HUES48 (cell line): ENCODE measurements around the gene SEL1L2.
"Not testable (repeated sequence)": the region's sequence is repeated elsewhere in the genome, so short reads cannot be mapped to it uniquely, and the experiment has no call there.

Experiments used
- H3K27ac ChIP-seq: one replicate; pipeline ENCODE4 v1.7.0; 2013; ENCODE audit warnings: low read depth, low read length, inconsistent platforms
- H3K27me3 ChIP-seq: 2 replicates; pipeline ENCODE4 v1.6.1; 2013; ENCODE audit warnings: mild to moderate bottlenecking, low read length; ENCODE audit not compliant: control insufficient read depth, insufficient read depth
- H3K36me3 ChIP-seq: 2 replicates; pipeline ENCODE4 v1.6.1; 2013; ENCODE audit warnings: low read length; ENCODE audit not compliant: control insufficient read depth, insufficient read depth
- H3K4me1 ChIP-seq: 2 replicates; pipeline ENCODE4 v1.6.1; 2013; ENCODE audit warnings: mild to moderate bottlenecking, low read length; ENCODE audit not compliant: control insufficient read depth, insufficient read depth
- H3K4me3 ChIP-seq: 2 replicates; pipeline ENCODE4 v1.5.1; 2013; ENCODE audit warnings: mild to moderate bottlenecking, low read depth, low read length
- H3K9ac ChIP-seq: 2 replicates; pipeline ENCODE4 v1.6.1; 2013; ENCODE audit warnings: mild to moderate bottlenecking, low read depth, low read length, moderate library complexity
- H3K9me3 ChIP-seq: 2 replicates; pipeline ENCODE4 v1.6.1; 2013; ENCODE audit warnings: low read length; ENCODE audit not compliant: control insufficient read depth, insufficient read depth

SEL1L2 gene

DNA sequence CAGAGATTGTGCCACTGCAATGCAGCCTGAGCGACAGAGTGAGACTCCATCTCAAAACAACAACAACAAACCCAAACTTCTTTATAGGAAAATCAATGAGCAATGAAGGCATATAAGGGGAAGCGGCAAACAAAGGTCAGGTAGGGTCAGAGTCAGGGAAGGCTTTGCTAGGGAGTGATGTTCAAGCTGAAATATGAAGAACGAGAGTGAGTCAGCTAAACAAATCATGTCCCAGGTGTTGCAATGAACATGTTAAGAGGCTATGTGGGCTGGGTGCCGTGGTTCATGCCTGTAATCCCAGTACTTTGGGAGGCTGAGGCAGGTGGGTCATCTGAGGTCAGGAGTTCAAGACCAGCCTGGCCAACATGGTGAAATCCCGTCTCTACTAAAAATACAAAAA is 1.5 kb upstream of the SEL1L2 start:
- H3K4me1 ChIP-seq, H3K36me3 ChIP-seq, H3K27ac ChIP-seq, H3K4me3 ChIP-seq, H3K9ac ChIP-seq, H3K9me3 ChIP-seq: not testable (repeated sequence)
- peaks cover 12% of the 10 kb centered on the region for H3K27me3 ChIP-seq

- Histone ChIP-seq H3K27me3 (peaks cover 5% of the 10 kb centered on the region), H3K9ac (no peak overlapping the region), H3K36me3 (no peaks in the 10 kb centered on the region), H3K9me3 (no peaks in the 10 kb centered on the region), H3K4me1 (peaks cover 7% of the 10 kb centered on the region), H3K27ac (no peak overlapping the region), H3K4me3 (no peak overlapping the region)
These were observed 897 bp upstream of the SEL1L2 start for GRCh38 chr20:13991311-13991710.

GRCh38 chr20:13984211-13984610 is 6.2 kb downstream of the SEL1L2 start:
- Histone ChIP-seq H3K4me3 (no peak overlapping the region), H3K27ac (no peak overlapping the region), H3K36me3 (no peaks in the 10 kb centered on the region), H3K9ac (no peak overlapping the region), H3K9me3 (no peaks in the 10 kb centered on the region), H3K4me1 (no peaks in the 10 kb centered on the region), H3K27me3 (no peaks in the 10 kb centered on the region)

DNA sequence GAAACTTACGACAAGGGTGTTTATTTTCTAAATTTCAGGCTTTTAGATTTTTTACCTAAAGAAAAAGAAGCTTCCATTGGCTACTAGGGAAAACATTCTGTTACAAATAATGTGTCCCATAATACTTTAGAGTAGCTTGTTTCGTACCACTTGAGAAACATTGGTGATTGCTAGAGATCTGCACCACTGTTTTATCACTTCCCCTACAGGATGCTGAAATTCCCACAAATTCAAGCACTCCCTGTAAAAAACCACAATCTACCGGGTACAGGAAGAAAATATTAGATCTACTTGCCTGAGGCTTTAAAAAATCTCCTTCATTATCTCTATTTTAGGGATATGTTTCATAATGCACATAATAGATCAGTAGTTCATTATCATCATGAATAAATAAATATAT is 29.9 kb downstream of the SEL1L2 start:
- no peak overlapping the region for H3K9ac ChIP-seq
- H3K27me3 ChIP-seq = no peaks in the 10 kb centered on the region
- no peaks in the 10 kb centered on the region for H3K9me3 ChIP-seq
- H3K27ac ChIP-seq = no peak overlapping the region
- no peaks in the 10 kb centered on the region for H3K36me3 ChIP-seq
- no peaks in the 10 kb centered on the region for H3K4me1 ChIP-seq
- H3K4me3 ChIP-seq = no peak overlapping the region

GRCh38 chr20:13960119-13960518 is 30.3 kb downstream of the SEL1L2 start:
- Histone ChIP-seq H3K27me3 (no peaks in the 10 kb centered on the region), H3K9ac (no peak overlapping the region), H3K27ac (no peak overlapping the region), H3K4me3 (no peak overlapping the region), H3K9me3 (no peaks in the 10 kb centered on the region), H3K36me3 (no peaks in the 10 kb centered on the region), H3K4me1 (no peaks in the 10 kb centered on the region)

DNA sequence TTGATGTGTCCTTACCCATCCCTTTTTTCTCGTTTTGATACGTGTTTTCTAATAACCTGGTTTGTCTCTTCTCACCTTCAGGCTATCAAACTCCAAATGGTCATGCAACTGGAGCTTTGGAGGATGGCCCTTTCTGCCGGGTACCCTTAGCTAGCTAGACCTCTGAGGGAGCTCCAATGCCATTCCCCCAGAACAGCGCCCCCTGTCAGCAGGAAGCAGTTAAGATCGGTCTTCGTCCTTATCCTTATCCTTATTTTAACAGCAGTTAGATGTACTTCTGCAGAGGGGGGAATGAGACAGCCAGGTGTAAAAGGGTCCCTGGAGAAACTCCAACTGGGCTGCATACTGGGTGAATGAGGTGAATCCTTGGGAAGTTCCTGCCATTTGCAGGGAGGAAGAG is 37.2 kb downstream of the SEL1L2 start:
- Histone ChIP-seq H3K27ac (no peak overlapping the region), H3K9me3 (no peaks in the 10 kb centered on the region), H3K9ac (no peak overlapping the region), H3K36me3 (no peaks in the 10 kb centered on the region), H3K4me3 (no peak overlapping the region), H3K27me3 (no peaks in the 10 kb centered on the region), H3K4me1 (no peaks in the 10 kb centered on the region)

DNA sequence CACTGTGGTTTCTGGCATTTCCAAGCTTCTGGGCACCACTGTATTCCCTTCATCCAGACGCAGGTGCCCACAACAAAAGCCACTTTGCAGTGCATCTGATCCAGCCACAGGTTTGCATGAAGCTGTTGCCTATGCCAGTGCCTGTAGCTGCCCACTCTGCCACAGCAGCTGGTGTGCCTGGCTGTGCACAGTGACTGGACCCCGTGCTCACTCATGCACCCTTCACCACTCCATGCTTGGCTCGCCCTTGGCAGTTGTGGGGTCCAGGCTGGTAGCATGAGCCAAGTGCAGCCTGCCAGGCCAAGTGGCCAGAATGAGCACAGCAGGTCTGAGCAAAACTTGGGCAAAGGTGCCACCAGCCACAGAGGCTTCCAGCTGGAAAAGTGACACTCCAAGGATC is 42.7 kb downstream of the SEL1L2 start:
- Histone ChIP-seq H3K4me1 (no peaks in the 10 kb centered on the region), H3K4me3 (no peak overlapping the region), H3K27me3 (no peaks in the 10 kb centered on the region), H3K9me3 (no peaks in the 10 kb centered on the region), H3K27ac (no peak overlapping the region), H3K36me3 (no peaks in the 10 kb centered on the region), H3K9ac (no peak overlapping the region)

GRCh38 chr20:13941031-13941430 is 49.4 kb downstream of the SEL1L2 start:
- Histone ChIP-seq H3K27me3 (no peaks in the 10 kb centered on the region), H3K4me1 (no peaks in the 10 kb centered on the region), H3K9me3 (no peaks in the 10 kb centered on the region), H3K9ac (no peak overlapping the region), H3K27ac (no peak overlapping the region), H3K4me3 (no peak overlapping the region), H3K36me3 (no peaks in the 10 kb centered on the region)

GRCh38 chr20:13936781-13937576 is 53.4 kb downstream of the SEL1L2 start:
- Histone ChIP-seq H3K9me3 (no peaks in the 10 kb centered on the region), H3K36me3 (no peaks in the 10 kb centered on the region), H3K4me1 (no peaks in the 10 kb centered on the region), H3K4me3 (no peak overlapping the region), H3K9ac (no peak overlapping the region), H3K27me3 (no peaks in the 10 kb centered on the region), H3K27ac (no peak overlapping the region)

- no peaks in the 10 kb centered on the region for H3K4me1 ChIP-seq
- no peak overlapping the region for H3K9ac ChIP-seq
- H3K4me3 ChIP-seq = no peak overlapping the region
- H3K27me3 ChIP-seq = no peaks in the 10 kb centered on the region
- no peaks in the 10 kb centered on the region for H3K9me3 ChIP-seq
- H3K36me3 ChIP-seq = no peaks in the 10 kb centered on the region
- H3K27ac ChIP-seq = no peak overlapping the region
These were observed 55.2 kb downstream of the SEL1L2 start for GRCh38 chr20:13934992-13935894.

DNA sequence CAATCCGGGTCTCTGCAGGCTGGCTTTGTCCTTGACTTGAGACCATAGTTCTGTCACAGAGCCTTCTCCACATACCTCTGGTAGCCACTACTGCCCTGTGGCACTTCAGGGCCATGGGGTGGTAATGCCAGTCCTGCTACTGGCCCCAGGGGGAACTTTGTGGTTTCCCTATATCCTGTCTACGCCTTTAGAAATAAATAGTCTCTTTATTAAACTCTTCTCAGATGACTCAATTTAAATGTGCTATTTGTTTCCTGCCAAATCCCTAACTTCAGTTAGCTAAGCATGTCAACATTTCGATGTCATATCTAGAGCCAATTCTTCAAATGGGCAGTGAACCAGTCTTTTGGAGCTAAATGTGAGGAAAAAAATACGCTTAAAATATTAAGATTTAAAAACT is 60.1 kb downstream of the SEL1L2 start:
- Histone ChIP-seq H3K27ac (no peak overlapping the region), H3K4me1 (no peaks in the 10 kb centered on the region), H3K9me3 (no peaks in the 10 kb centered on the region), H3K27me3 (no peaks in the 10 kb centered on the region), H3K36me3 (no peaks in the 10 kb centered on the region), H3K4me3 (no peak overlapping the region), H3K9ac (no peak overlapping the region)
